GM23338 (cell line): ENCODE measurements around the gene KLF11. TPM values are rescaled to one million over a fixed set of nuclear protein-coding genes. Genes with fewer than 3 reads are reported as not detected.

Experiments used
- ATAC-seq: fragments of 200-7000 bp; cut with Tn5 transposase; 3 replicates; pipeline ENCODE4 v1.9.1; 2020
- DNase-seq: peaks from one replicate; pipeline ENCODE4 v3.0.0-alpha.2; 2015; ENCODE audit warnings: low spot score
- H2AFZ ChIP-seq: fragments of 200-600 bp; sonication (generic); 2 replicates; pipeline ENCODE4 v1.8.0; 2016; ENCODE audit warnings: antibody characterized with exemption, mild to moderate bottlenecking, moderate library complexity
- H3F3A ChIP-seq: fragments of 200-600 bp; sonication (generic); replicated peaks from 2 replicates; pipeline ENCODE4 v1.8.0; 2017; ENCODE audit warnings: antibody characterized with exemption, mixed run types, low read depth
- H3K27ac ChIP-seq: fragments of 200-600 bp; sonication (generic); 2 replicates; pipeline ENCODE4 v1.6.1; 2016; ENCODE audit warnings: low read depth
- H3K27me3 ChIP-seq: fragments of 200-600 bp; sonication (generic); 2 replicates; pipeline ENCODE4 v1.8.0; 2016; ENCODE audit warnings: mild to moderate bottlenecking, mixed run types, moderate library complexity; ENCODE audit not compliant: insufficient read depth
- H3K36me3 ChIP-seq: fragments of 200-600 bp; sonication (generic); 2 replicates; pipeline ENCODE4 v1.8.0; 2016; ENCODE audit warnings: mild to moderate bottlenecking; ENCODE audit not compliant: insufficient read depth
- H3K4me1 ChIP-seq: fragments of 200-600 bp; sonication (generic); 2 replicates; pipeline ENCODE4 v1.8.0; 2016; ENCODE audit warnings: mild to moderate bottlenecking, moderate library complexity; ENCODE audit not compliant: insufficient read depth
- H3K4me2 ChIP-seq: fragments of 200-600 bp; sonication (generic); 2 replicates; pipeline ENCODE4 v1.7.1; 2017; ENCODE audit warnings: mixed run types
- H3K4me3 ChIP-seq: fragments of 200-600 bp; sonication (generic); 2 replicates; pipeline ENCODE4 v1.6.1; 2016; ENCODE audit warnings: mixed run types
- H3K79me2 ChIP-seq: fragments of 200-600 bp; sonication (generic); replicated peaks from 2 replicates; pipeline ENCODE4 v1.8.0; 2017; ENCODE audit warnings: mild to moderate bottlenecking; ENCODE audit not compliant: insufficient read depth
- H3K9me2 ChIP-seq: fragments of 200-600 bp; sonication (generic); 2 replicates; pipeline ENCODE4 v1.8.0; 2017; ENCODE audit not compliant: insufficient read depth
- H4K20me1 ChIP-seq: fragments of 200-600 bp; sonication (generic); replicated peaks from 2 replicates; pipeline ENCODE4 v1.8.0; 2017; ENCODE audit warnings: mild to moderate bottlenecking; ENCODE audit not compliant: insufficient read depth
- H3K27ac Mint-ChIP-seq: 2 replicates; pipeline ENCODE4 v1.8.0; 2020; ENCODE audit warnings: inconsistent platforms, mild to moderate bottlenecking, moderate library complexity, mixed read lengths
- H3K27me3 Mint-ChIP-seq: 3 replicates; pipeline ENCODE4 v1.8.0; 2022; ENCODE audit warnings: low read depth, mild to moderate bottlenecking, moderate library complexity, mixed read lengths, inconsistent platforms; ENCODE audit not compliant: insufficient read depth, poor library complexity
- H3K36me3 Mint-ChIP-seq: 3 replicates; pipeline ENCODE4 v1.8.0; 2021; ENCODE audit warnings: low read depth, mild to moderate bottlenecking, inconsistent platforms, moderate library complexity, mixed read lengths
- H3K4me1 Mint-ChIP-seq: 3 replicates; pipeline ENCODE4 v1.8.0; 2020; ENCODE audit warnings: mild to moderate bottlenecking, inconsistent platforms, mixed read lengths
- H3K4me3 Mint-ChIP-seq: 3 replicates; pipeline ENCODE4 v1.8.0; 2021; ENCODE audit warnings: moderate library complexity, mild to moderate bottlenecking, inconsistent platforms, mixed read lengths
- H3K9me3 Mint-ChIP-seq: 3 replicates; pipeline ENCODE4 v1.8.0; 2020; ENCODE audit warnings: moderate library complexity, mild to moderate bottlenecking, inconsistent platforms, mixed read lengths
- CREB1 ChIP-seq: fragments of 250-450 bp; sonication (Bioruptor Pico); IDR thresholded peaks from 2 replicates; pipeline ENCODE4 v1.5.0; 2020; ENCODE audit warnings: low read depth, mild to moderate bottlenecking, moderate library complexity
- EZH2phosphoT487 ChIP-seq: fragments of 200-600 bp; sonication (generic); IDR thresholded peaks from one replicate; pipeline ENCODE4 v1.8.1; 2018; ENCODE audit warnings: antibody characterized with exemption; ENCODE audit not compliant: unreplicated experiment
- POLR2AphosphoS5 ChIP-seq: IDR thresholded peaks from 2 replicates; pipeline ENCODE4 v1.6.1; 2016; ENCODE audit warnings: antibody characterized with exemption, low read depth
- ZNF114 ChIP-seq: fragments of 250-450 bp; sonication (Bioruptor Pico); IDR thresholded peaks from 2 replicates; pipeline ENCODE4 v1.5.0; 2020; ENCODE audit warnings: mild to moderate bottlenecking, moderate library complexity
- polyA plus RNA-seq: library from polyadenylated mRNA; unstranded; fragments of >200 nt; fragmentation: Nextera tagmentation; extraction: Ambion mirVana; gene quantifications from 2 replicates; pipeline ENCODE4 v1.2.1, GENCODE V29; 2016
- total RNA-seq: library from RNA; depleted of rRNA; stranded (reverse); fragments of >200 nt; shearing (Covaris generic); gene quantifications from 2 replicates; pipeline ENCODE4 v1.2.3, GENCODE V29; 2014
- TF ChIP-seq, protein P1 (sequence below): IDR thresholded peaks from 2 replicates; pipeline ENCODE4 v1.6.1; 2016; ENCODE audit warnings: antibody characterized with exemption
- TF ChIP-seq, protein P2 (sequence below), 2 experiments: fragments of 200-600 bp in 1 of 2; sonication (generic) in 1 of 2; conservative IDR thresholded peaks; 2 replicates each; pipeline versions ENCODE4 v1.5.1 to v1.6.1; 2016 to 2017; ENCODE audit warnings: antibody characterized with exemption in 2 of 2, low read depth in 2 of 2, mild to moderate bottlenecking in 2 of 2, moderate library complexity in 1 of 2
- TF ChIP-seq, protein P3 (sequence below): fragments of 250-450 bp; sonication (Bioruptor Pico); IDR thresholded peaks from 2 replicates; pipeline ENCODE4 v1.5.0; 2020; ENCODE audit warnings: mild to moderate bottlenecking, moderate library complexity

The KLF11 gene
- total and polyA plus RNA-seq, 2 experiments from 2014 or later: 1.4 to 5.6 TPM

DNA sequence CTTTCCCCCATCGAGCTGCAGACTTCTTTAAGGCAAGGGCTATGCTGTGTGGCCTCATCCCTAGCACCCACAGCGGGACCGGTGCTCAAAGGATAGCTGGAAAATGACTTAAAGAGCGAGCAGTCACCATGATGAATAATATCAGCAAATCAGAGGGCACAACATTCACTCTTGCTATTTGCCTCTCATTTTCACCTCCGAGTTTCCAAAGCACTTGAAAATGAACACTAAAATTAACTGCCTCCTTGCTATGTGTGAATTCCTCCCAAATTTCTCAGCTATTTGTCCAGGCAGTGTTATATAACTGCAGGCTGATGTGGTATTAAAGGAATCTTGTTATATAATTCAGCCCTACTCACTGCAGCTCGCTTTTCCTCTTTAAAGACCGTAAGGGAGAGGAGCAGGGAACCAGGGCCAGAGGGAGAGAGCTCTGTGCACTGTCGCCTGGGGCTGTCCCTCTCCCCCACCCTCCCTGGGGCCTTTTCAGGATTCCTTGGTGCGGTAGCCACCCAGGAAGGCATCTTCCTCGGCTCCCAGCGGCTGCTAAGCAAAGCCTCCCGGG is 35.4 kb downstream of the KLF11 start:
- peaks cover 13% of the 10 kb centered on the region for H3K4me1 ChIP-seq
- H3K4me1 Mint-ChIP-seq: peaks cover 28% of the 10 kb centered on the region
- peaks cover 47% of the 10 kb centered on the region for H3K27me3 ChIP-seq
- H3K4me2 ChIP-seq: peak overlapping the region; percentile 94
- no peaks in the 10 kb centered on the region for H3K9me3 Mint-ChIP-seq
- TF ChIP-seq, protein P1, sequence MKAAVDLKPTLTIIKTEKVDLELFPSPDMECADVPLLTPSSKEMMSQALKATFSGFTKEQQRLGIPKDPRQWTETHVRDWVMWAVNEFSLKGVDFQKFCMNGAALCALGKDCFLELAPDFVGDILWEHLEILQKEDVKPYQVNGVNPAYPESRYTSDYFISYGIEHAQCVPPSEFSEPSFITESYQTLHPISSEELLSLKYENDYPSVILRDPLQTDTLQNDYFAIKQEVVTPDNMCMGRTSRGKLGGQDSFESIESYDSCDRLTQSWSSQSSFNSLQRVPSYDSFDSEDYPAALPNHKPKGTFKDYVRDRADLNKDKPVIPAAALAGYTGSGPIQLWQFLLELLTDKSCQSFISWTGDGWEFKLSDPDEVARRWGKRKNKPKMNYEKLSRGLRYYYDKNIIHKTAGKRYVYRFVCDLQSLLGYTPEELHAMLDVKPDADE: no peak
- TF ChIP-seq CREB1 (CRISPR knock-in tag): no peak
- TF ChIP-seq EZH2phosphoT487: no peak
- TF ChIP-seq, protein P2, sequence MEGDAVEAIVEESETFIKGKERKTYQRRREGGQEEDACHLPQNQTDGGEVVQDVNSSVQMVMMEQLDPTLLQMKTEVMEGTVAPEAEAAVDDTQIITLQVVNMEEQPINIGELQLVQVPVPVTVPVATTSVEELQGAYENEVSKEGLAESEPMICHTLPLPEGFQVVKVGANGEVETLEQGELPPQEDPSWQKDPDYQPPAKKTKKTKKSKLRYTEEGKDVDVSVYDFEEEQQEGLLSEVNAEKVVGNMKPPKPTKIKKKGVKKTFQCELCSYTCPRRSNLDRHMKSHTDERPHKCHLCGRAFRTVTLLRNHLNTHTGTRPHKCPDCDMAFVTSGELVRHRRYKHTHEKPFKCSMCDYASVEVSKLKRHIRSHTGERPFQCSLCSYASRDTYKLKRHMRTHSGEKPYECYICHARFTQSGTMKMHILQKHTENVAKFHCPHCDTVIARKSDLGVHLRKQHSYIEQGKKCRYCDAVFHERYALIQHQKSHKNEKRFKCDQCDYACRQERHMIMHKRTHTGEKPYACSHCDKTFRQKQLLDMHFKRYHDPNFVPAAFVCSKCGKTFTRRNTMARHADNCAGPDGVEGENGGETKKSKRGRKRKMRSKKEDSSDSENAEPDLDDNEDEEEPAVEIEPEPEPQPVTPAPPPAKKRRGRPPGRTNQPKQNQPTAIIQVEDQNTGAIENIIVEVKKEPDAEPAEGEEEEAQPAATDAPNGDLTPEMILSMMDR (conservative IDR thresholded peaks at IDR 0.05; ENCODE audit: low read depth in 2 of 2): no peak
- TF ChIP-seq, protein P3, sequence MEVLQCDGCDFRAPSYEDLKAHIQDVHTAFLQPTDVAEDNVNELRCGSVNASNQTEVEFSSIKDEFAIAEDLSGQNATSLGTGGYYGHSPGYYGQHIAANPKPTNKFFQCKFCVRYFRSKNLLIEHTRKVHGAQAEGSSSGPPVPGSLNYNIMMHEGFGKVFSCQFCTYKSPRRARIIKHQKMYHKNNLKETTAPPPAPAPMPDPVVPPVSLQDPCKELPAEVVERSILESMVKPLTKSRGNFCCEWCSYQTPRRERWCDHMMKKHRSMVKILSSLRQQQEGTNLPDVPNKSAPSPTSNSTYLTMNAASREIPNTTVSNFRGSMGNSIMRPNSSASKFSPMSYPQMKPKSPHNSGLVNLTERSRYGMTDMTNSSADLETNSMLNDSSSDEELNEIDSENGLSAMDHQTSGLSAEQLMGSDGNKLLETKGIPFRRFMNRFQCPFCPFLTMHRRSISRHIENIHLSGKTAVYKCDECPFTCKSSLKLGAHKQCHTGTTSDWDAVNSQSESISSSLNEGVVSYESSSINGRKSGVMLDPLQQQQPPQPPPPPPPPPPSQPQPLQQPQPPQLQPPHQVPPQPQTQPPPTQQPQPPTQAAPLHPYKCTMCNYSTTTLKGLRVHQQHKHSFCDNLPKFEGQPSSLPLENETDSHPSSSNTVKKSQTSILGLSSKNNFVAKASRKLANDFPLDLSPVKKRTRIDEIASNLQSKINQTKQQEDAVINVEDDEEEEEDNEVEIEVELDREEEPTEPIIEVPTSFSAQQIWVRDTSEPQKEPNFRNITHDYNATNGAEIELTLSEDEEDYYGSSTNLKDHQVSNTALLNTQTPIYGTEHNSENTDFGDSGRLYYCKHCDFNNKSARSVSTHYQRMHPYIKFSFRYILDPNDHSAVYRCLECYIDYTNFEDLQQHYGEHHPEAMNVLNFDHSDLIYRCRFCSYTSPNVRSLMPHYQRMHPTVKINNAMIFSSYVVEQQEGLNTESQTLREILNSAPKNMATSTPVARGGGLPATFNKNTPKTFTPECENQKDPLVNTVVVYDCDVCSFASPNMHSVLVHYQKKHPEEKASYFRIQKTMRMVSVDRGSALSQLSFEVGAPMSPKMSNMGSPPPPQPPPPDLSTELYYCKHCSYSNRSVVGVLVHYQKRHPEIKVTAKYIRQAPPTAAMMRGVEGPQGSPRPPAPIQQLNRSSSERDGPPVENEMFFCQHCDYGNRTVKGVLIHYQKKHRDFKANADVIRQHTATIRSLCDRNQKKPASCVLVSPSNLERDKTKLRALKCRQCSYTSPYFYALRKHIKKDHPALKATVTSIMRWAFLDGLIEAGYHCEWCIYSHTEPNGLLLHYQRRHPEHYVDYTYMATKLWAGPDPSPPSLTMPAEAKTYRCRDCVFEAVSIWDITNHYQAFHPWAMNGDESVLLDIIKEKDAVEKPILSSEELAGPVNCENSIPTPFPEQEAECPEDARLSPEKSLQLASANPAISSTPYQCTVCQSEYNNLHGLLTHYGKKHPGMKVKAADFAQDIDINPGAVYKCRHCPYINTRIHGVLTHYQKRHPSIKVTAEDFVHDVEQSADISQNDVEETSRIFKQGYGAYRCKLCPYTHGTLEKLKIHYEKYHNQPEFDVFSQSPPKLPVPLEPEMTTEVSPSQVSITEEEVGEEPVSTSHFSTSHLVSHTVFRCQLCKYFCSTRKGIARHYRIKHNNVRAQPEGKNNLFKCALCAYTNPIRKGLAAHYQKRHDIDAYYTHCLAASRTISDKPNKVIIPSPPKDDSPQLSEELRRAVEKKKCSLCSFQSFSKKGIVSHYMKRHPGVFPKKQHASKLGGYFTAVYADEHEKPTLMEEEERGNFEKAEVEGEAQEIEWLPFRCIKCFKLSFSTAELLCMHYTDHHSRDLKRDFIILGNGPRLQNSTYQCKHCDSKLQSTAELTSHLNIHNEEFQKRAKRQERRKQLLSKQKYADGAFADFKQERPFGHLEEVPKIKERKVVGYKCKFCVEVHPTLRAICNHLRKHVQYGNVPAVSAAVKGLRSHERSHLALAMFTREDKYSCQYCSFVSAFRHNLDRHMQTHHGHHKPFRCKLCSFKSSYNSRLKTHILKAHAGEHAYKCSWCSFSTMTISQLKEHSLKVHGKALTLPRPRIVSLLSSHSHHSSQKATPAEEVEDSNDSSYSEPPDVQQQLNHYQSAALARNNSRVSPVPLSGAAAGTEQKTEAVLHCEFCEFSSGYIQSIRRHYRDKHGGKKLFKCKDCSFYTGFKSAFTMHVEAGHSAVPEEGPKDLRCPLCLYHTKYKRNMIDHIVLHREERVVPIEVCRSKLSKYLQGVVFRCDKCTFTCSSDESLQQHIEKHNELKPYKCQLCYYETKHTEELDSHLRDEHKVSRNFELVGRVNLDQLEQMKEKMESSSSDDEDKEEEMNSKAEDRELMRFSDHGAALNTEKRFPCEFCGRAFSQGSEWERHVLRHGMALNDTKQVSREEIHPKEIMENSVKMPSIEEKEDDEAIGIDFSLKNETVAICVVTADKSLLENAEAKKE (CRISPR knock-in tag): no peak
- TF ChIP-seq ZNF114: no peak
- TF ChIP-seq POLR2AphosphoS5: no peak
- no peaks in the 10 kb centered on the region for H3K36me3 ChIP-seq
- DNase-seq (peak; percentile 52), ATAC-seq (peak; percentile 35)
- H3K27ac ChIP-seq: no peak overlapping the region
- peak overlapping the region; percentile 89 for H2AFZ ChIP-seq
- no peaks in the 10 kb centered on the region for H4K20me1 ChIP-seq
- H3K4me3 ChIP-seq: peak overlapping the region; percentile 65
- peak overlapping the region; percentile 72 for H3K4me3 Mint-ChIP-seq
- no peaks in the 10 kb centered on the region for H3K79me2 ChIP-seq
- H3F3A ChIP-seq: 0 out of 2 replicates have a peak, but pooled peaks cover 6% of the 10 kb centered on the region
- peaks cover 37% of the 10 kb centered on the region for H3K27me3 Mint-ChIP-seq
- no peak overlapping the region for H3K27ac Mint-ChIP-seq
- H3K36me3 Mint-ChIP-seq: no peaks in the 10 kb centered on the region; the same call in 2 of the 3 replicates
- H3K9me2 ChIP-seq: no peaks in the 10 kb centered on the region
